Neutrophil (primary cell): ENCODE measurements around the gene ABCA5.

Source experiments
- H3K27ac ChIP-seq: fragments of 200-600 bp; sonication (generic); 2 replicates; pipeline ENCODE4 v1.5.1; 2016; ENCODE audit warnings: mild to moderate bottlenecking, moderate library complexity
- H3K27me3 ChIP-seq: fragments of 200-600 bp; sonication (generic); 2 replicates; pipeline ENCODE4 v1.6.0; 2016; ENCODE audit warnings: mild to moderate bottlenecking
- H3K36me3 ChIP-seq: fragments of 200-600 bp; sonication (generic); 2 replicates; pipeline ENCODE4 v1.5.1; 2017
- H3K4me1 ChIP-seq, 2 experiments: fragments of 200-600 bp in 1 of 2; sonication (generic) in 1 of 2; 1 replicate in 1 of 2; 2 replicates in 1 of 2; pipeline versions ENCODE4 v1.5.1 to v1.6.1; 2013 to 2016; ENCODE audit warnings: low read depth in 1 of 2, low read length in 1 of 2, mild to moderate bottlenecking in 1 of 2, moderate library complexity in 1 of 2; ENCODE audit not compliant: control insufficient read depth in 1 of 2, insufficient read depth in 1 of 2
- H3K4me3 ChIP-seq, 2 experiments: fragments of 200-600 bp in 1 of 2; sonication (generic) in 1 of 2; 1 replicate in 1 of 2; 2 replicates in 1 of 2; pipeline ENCODE4 v1.5.1; 2013 to 2016; ENCODE audit warnings: low read depth in 1 of 2, low read length in 1 of 2, mild to moderate bottlenecking in 1 of 2, moderate library complexity in 1 of 2
- H3K9me3 ChIP-seq: fragments of 200-600 bp; sonication (generic); 2 replicates; pipeline ENCODE4 v1.5.1; 2016
- TF ChIP-seq, protein P1 (sequence below): fragments of 200-600 bp; sonication (generic); IDR thresholded peaks from 2 replicates; pipeline ENCODE4 v1.5.1; 2016; ENCODE audit warnings: antibody characterized with exemption

The ABCA5 gene, protein sequence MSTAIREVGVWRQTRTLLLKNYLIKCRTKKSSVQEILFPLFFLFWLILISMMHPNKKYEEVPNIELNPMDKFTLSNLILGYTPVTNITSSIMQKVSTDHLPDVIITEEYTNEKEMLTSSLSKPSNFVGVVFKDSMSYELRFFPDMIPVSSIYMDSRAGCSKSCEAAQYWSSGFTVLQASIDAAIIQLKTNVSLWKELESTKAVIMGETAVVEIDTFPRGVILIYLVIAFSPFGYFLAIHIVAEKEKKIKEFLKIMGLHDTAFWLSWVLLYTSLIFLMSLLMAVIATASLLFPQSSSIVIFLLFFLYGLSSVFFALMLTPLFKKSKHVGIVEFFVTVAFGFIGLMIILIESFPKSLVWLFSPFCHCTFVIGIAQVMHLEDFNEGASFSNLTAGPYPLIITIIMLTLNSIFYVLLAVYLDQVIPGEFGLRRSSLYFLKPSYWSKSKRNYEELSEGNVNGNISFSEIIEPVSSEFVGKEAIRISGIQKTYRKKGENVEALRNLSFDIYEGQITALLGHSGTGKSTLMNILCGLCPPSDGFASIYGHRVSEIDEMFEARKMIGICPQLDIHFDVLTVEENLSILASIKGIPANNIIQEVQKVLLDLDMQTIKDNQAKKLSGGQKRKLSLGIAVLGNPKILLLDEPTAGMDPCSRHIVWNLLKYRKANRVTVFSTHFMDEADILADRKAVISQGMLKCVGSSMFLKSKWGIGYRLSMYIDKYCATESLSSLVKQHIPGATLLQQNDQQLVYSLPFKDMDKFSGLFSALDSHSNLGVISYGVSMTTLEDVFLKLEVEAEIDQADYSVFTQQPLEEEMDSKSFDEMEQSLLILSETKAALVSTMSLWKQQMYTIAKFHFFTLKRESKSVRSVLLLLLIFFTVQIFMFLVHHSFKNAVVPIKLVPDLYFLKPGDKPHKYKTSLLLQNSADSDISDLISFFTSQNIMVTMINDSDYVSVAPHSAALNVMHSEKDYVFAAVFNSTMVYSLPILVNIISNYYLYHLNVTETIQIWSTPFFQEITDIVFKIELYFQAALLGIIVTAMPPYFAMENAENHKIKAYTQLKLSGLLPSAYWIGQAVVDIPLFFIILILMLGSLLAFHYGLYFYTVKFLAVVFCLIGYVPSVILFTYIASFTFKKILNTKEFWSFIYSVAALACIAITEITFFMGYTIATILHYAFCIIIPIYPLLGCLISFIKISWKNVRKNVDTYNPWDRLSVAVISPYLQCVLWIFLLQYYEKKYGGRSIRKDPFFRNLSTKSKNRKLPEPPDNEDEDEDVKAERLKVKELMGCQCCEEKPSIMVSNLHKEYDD (N-terminal part only)

DNA sequence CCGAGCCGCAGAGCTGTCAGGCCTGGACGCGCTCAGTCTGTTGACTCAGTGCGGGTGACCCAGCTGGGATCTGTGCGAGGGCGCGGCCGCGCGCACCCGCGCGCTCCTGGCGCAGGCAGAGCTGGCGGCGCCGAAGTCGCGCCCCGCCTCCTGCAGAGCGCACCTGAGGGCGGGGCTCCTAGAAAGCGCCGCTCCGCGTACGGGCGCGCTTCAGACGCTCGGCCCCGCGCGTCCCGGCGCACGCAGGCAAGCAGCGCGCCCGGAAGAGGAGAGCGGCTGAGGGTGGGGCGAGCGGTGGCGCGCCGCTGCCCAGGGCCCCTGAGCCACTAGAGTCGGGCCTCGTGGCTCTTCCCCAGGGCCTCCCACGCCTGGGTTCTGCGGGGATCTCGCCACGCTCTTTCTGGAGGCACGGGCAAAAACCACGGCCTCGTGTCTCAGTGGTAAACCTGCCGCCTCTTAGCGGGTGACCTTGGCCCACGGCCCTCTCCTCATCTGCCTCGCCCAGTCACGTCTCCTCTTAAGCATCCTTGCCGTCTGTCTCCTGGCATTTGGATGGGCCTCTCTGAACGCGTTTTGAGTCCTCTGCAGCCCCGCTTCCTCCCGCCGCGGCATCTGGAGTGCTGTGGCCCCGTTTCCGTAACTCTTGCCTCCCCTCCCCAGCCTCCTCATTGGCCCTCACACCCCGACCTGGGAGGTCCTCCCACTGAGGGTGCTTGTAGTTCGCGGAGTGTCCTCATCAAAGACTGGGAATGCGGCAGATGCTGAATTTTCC lies at the start of gene ABCA5:
ABCA5 (minus strand) TSS at position 74 of the 772 bp plus-strand sequence. CDS start 12,718 bp downstream, outside the sequence.
- H3K4me1 ChIP-seq: peaks cover 16 to 19% of the 10 kb centered on the region in 2 experiments
- peaks cover 26% of the 10 kb centered on the region for H3K27me3 ChIP-seq
- no peaks in the 10 kb centered on the region for H3K36me3 ChIP-seq
- no peaks in the 10 kb centered on the region for H3K9me3 ChIP-seq
- peak within 1 kb of the TSS; percentile 85 for H3K27ac ChIP-seq
- peak within 1 kb of the TSS; percentile 83 to 84 for H3K4me3 ChIP-seq
- TF ChIP-seq, protein P1, sequence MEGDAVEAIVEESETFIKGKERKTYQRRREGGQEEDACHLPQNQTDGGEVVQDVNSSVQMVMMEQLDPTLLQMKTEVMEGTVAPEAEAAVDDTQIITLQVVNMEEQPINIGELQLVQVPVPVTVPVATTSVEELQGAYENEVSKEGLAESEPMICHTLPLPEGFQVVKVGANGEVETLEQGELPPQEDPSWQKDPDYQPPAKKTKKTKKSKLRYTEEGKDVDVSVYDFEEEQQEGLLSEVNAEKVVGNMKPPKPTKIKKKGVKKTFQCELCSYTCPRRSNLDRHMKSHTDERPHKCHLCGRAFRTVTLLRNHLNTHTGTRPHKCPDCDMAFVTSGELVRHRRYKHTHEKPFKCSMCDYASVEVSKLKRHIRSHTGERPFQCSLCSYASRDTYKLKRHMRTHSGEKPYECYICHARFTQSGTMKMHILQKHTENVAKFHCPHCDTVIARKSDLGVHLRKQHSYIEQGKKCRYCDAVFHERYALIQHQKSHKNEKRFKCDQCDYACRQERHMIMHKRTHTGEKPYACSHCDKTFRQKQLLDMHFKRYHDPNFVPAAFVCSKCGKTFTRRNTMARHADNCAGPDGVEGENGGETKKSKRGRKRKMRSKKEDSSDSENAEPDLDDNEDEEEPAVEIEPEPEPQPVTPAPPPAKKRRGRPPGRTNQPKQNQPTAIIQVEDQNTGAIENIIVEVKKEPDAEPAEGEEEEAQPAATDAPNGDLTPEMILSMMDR: peak; percentile 27

DNA sequence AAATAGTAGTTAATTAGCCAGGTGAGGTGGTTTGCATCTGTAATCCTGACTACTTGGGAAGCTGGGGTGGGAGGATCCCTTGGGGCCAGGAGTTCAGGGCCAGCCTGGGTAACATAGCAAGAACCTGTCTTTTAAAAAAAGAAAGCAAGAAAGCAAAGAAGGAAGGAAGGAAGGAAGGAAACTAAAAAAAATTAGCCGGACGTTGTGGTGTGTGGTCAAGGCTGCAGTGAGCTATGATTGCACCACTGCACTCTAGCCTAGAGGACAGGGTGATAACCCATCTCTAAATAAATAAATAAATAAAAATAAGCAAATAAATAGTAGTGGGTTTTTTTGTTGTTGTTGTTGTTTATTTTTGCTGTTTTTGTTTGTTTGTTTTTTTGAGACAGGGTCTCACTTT lies 48.3 kb upstream of the ABCA5 start:
- no peaks in the 10 kb centered on the region for H3K36me3 ChIP-seq
- no peaks in the 10 kb centered on the region for H3K9me3 ChIP-seq
- H3K27ac ChIP-seq: peak overlapping the region; percentile 46
- H3K4me1 ChIP-seq: peaks cover 22 to 50% of the 10 kb centered on the region in 2 experiments
- TF ChIP-seq, protein P1: no peak
- peak overlapping the region in 1 of 2 experiments; percentile 7 for H3K4me3 ChIP-seq
- no peaks in the 10 kb centered on the region for H3K27me3 ChIP-seq

DNA sequence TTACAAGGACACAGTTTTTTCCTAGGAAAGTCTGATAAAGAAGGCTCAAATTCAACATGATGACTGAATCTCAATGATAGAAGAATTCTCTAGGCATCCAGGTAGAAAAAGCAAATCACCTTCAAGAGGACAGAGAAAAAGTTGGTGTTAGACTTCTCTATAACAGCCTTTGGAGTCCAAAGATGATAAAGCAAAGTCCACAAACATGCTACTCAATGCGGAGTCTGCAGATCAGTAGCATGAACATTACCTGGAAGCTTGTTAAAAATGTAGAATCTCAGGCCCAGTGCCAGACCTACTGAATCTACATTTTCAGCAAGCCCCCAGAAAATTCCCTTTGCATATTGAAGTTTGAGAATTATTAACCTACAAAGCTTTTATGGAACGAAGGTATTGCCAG lies 46.1 kb upstream of the ABCA5 start:
- Histone ChIP-seq H3K36me3 (no peaks in the 10 kb centered on the region), H3K27ac (no peak overlapping the region), H3K9me3 (no peaks in the 10 kb centered on the region), H3K27me3 (no peaks in the 10 kb centered on the region), H3K4me1 (peaks cover 22 to 50% of the 10 kb centered on the region in 2 experiments), H3K4me3 (no peak overlapping the region)
- TF ChIP-seq, protein P1: no peak

DNA sequence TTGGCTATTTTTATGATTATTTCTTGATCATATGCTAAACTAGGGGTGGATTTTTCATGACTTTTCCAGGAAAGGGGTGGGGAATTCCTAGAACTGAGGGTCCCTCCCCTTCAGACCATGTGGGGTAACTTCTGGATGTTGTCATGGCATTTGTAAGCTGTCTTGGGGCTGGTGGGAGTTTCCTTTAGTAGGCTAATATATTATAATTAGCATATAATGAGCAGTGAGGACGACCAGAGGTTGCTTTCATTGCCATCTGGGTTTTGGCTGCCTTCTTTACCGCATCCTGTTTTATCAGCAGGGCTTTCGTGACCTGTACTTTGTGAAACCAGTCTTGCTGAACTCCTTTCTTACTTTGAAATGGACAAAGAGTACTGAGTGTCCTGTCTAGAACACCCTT lies 40.4 kb upstream of the ABCA5 start:
- H3K4me1 ChIP-seq: peaks cover 5 to 14% of the 10 kb centered on the region in 2 experiments
- H3K27ac ChIP-seq: no peak overlapping the region
- no peak overlapping the region for H3K4me3 ChIP-seq
- no peaks in the 10 kb centered on the region for H3K27me3 ChIP-seq
- no peaks in the 10 kb centered on the region for H3K36me3 ChIP-seq
- TF ChIP-seq, protein P1: no peak
- H3K9me3 ChIP-seq: no peaks in the 10 kb centered on the region
